Islet of Langerhans (tissue), 1 donor: ENCODE measurements around the gene PDZD8.
"Not testable (repeated sequence)": the region's sequence is repeated elsewhere in the genome, so short reads cannot be mapped to it uniquely, and the experiment has no call there.

ENCODE experiments used
- FAIRE-seq: peaks from one replicate; lab custom pipeline; 2011; peaks lifted over from hg19 to GRCh38; lab: Jason Lieb, UNC

Gene PDZD8

DNA sequence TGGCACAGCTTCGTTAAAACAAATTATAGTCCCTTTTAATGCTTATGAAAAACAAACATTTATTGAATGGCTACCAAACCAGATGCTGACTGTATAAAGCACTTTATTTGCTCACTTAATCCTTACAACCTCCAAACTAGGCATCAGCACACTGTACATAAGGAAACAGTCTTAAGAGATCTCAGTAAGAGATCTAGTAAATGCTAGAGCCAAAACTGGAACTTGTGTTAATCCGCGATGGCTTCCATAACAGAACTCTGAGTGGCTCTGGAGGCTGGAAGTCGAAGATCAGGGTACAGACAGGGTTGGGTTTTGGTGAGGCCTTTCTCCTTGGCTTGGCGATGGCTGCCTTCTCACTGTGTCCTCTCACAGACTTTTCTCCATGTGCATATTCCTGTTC lies 27.0 kb downstream of the PDZD8 start:
- FAIRE-seq, result peak; percentile 51

DNA sequence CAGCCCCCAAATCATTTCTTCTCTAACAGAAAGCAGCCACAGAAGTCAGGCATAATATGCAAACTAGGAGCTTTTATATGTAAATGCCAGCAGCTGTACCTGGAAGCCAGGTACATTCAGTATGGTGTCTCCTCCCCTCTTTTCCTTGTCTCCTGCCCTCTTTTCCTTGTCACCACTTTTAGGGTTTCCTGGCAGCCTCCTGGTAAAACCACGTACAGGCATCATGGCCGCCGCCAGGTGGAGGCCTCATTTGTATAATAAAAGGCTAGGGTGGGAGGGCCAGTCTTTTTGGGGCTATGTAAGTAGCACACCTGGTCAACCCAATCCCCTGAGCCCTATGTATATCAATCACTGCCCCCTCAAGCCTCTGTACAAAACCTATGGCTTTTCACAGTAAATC lies 28.7 kb downstream of the PDZD8 start:
- no peak for FAIRE-seq

DNA sequence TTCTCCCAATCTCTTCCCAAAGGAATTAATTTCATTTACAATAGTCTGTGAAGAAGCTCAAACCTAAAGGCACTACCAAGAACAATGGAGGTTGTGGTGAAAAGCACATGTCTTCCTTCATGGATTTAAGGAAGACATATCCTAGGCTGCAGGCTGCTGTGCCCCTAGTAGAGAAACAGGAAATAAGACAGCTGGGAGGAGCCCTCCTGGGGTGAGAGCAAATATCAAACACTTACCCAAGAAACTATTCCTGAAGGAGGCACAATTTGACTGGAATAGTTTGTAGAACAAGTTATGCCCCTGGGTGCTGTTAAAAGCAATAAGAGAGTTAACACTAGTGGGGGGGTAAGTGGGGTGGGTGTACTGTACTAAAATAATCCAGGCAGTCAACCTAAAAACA lies 30.1 kb downstream of the PDZD8 start:
- FAIRE-seq, result no peak

DNA sequence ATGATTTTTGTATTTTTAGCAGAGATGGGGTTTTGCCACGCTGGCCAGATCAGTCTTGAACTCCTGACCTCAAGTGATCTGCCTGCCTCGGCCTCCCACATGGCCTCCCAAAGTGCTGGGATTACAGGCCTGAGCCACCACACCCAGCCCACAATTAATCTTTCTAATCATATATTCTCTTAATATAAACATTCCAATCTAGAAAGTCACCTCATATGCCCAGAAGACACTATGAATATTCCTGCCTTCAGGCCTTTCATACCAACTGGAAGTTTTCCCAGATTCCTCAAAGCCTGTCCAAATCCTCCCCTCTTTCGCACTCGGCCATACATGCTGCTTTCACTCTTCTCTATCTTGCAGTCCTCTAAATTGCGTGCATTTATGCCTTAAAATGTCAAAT lies 32.6 kb downstream of the PDZD8 start:
- FAIRE-seq, result no peak

DNA sequence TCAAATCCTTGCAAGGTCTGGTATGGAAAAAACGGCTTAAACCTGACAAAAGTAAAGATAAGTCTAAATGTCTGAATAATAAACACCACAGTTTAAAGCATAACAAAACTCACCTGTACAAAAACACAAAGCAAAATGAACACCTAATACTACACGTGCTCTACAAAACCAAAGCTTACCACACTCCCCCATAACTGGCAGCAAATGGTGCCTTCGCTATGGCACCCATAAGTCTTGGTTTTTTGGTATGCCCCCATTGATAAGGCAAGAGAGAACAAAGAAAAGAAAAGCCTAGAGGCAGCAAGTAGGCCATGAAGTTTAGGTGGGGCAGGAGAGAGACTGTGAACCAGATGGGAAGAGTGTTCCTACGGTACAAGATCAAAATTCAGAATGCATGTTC lies 34.2 kb downstream of the PDZD8 start:
- no peak for FAIRE-seq

DNA sequence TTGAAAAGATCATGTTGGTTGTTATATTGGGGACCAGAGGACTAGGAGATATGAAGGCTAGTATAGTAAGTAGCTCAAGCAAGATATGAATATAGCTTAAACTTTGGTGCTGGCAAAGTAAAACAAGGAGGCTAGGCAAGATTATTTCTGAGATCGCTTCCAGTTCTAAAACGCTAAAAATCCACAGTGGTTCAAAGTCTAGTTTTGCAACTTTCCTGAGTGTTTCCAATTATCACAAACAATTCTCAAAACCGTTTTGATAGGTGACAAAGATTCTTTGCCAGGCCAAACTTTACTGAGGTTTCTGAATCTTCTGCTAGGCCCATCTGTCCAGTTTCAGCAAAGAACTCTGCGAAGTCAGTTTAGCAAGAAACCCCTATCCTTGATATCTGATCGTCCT lies 35.3 kb downstream of the PDZD8 start:
- no peak for FAIRE-seq

DNA sequence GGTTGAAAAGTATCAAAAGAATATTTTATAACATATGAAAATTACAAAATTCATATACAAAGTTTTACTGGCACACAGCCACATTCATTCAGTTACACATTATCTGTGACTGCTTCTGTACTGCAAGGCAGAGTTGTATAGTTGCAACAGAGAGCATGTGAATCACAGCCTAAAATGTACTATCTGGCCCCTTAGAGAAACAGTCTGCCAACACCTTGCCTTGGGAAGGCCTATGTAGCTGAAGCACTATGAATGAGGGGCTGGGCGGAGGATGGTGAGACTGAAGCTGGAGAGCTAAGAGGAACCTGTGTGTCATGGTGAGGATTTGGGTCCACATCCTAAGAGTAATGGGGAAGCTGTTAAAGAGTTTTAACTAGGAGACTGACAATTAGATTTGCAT lies 35.7 kb downstream of the PDZD8 start:
- FAIRE-seq, result no peak

DNA sequence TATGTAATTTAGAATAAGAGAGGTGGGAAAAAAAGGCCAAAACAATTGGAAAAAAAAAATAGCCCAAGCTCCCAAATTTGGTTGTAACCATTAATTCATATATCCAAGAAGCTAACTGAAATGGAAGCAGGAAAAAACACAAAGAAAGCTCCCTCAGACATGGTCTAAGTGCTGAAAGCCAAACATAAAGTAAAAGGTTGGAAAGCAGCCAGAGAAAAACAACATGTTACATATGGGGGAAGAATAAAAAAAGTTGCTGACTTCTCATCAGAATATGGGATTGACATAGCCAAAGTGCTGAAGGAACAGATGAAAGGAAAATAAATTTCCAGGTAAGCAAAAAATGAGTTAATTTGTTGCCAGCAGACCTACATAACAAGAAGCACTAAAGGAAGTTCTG lies 40.3 kb downstream of the PDZD8 start:
- FAIRE-seq, result no peak

DNA sequence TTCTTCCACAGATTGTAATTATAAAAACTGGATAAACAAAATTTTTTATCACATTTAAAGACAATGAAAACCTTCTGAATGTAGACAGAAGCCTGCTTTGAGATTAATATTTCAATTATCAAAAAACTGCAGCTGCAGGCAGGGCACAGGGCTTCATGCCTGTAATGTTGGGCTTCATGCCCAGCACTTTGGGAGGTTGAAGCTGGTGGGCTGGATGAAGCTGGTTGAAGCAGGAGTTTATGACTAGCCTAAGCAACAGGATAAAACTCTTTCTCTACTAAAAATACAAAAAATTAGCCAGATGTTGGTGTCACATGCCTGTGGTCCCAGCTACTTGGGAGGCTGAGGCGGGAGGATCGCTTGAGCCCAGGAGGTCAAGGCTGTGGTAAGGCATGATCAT lies 41.2 kb downstream of the PDZD8 start:
- no peak for FAIRE-seq

DNA sequence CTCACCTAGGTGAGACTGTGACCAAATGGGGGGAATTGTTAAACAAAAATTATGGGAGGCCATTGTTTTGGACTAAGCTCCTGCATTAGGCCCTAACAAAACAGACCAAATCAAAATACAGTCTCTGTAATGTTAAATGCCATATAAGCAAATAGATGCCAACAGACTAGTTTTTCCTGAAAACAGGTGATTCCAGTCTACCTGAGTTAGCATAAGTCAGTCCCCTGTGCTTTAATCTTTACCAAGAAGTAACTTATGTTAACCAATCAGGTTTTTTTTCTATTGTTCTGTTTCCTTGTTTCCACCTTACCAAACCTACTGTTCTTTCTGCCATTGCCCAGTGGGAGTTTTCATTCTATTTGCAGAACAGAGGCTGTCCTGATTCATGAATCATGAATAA lies 48.0 kb downstream of the PDZD8 start:
- FAIRE-seq, result no peak

DNA sequence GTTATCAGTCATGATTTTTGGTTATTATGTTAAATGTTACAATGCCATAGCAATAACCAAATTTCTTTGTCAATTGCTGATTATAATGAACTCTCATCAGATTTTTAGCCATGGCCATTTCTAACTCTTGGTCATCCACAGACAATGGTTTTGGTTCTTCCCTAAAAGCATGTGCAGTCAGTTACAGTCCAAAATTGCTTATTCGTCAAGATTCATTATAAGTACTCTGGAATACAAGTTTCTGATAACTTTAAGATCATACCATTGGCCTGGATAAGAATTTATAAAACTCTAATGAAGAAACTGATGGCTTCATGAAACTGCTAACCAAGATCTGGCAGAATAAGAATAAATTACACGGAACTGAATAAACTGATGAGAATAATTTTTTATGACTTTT lies 50.9 kb downstream of the PDZD8 start:
- FAIRE-seq, result no peak

DNA sequence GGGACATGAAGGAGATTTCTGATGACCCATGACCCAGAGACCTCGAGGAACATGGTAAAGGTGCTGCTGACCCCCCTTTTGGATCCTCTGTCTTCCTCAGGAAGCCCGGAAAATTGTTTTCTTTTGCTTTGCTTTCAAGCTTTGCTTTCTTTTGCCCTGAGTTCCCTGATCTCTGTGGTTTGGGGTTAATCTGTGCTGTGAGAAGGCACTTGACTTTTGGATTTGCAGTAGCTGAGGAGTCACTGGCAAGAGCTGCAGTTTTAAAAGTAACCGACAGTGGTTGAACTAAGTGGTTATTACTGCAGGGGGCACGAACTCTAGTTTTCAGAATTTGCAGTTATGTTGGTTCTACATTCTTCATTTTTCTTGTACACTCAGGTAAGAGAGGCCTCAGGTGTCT lies 53.0 kb downstream of the PDZD8 start:
- no peak for FAIRE-seq

DNA sequence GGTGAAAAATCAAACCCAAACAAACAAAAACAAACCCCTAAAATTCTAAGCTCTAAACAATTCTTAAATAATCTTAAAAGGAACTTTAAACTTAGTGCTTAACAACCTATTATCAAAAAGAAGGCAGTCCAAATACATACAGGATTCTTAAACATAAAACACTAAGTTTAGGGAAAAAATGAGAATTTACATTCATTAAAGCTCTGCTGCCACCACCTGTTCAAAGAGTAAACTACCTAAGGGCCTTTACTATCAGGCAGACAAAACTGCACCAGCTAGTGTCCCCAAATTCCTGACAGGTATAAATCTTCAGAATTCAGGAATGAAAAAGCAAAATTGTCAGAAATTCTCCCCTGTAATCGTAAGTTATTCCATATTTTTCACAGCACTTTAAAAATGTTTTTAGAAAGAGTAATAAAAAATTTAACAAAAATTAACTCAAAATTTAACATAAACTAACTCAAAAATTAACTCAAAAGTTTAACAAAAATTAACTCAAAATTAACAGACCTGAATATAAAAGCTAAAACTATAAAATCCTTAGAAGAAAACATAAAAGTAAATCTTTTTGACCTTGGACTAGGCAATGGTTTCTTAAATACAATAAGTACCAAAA lies 55.1 kb downstream of the PDZD8 start:
- FAIRE-seq, result peak; percentile 92

DNA sequence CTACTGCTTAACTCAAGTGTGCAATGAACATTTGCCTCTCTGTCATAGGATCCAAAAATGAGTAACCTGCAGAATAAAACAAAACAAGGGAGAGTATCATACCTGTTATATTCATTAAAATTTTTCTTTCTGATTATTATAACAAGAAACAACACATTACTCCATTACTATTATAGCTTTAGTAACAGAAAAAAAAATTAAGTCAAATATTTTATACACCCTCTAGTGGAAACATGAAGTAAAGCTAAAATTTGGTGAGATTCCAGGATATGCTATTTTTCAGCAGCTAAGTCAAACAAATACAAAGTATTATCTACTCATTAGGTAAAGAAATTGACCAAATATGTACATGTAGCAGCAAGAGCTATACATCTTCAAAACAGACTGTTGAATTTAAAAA lies 56.3 kb downstream of the PDZD8 start:
- FAIRE-seq, result peak; percentile 98

DNA sequence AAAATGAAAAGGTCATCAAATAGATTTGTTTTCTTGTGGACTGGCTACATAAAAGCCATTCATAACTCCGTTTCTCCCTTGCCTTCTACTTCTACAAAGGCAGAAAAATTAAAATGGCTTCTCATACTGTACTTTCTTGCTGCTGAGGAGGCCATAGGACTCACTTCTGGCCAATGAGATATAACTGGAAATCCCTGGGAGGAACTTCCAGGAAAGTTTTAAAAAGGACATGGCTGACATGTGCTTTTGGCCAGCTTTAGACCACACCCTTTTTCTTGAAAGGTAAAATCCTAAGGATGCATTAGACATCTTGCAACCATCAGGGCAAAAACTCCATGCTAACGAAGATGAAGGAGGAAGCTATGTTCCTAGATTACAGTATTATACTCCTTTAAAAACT lies 58.5 kb downstream of the PDZD8 start:
- FAIRE-seq, result no peak

DNA sequence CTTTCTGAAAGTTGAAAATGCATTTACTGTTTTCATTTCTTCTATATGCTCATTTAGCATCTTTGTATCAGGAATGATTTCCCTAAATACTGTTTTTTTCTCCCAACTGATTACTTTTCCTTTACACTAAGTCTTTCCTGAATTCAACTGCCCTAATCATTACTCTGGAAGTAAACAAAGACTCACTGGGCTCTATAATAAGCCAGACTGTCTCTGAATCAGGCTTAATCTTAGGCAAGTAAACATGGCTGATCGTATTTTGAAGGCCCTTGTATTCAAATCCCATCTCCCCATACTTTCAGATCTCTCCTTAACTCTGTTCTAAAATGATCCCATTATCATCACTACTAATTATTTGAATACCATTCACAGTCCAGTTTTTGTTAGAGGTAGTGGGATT lies 61.6 kb downstream of the PDZD8 start:
- no peak for FAIRE-seq

DNA sequence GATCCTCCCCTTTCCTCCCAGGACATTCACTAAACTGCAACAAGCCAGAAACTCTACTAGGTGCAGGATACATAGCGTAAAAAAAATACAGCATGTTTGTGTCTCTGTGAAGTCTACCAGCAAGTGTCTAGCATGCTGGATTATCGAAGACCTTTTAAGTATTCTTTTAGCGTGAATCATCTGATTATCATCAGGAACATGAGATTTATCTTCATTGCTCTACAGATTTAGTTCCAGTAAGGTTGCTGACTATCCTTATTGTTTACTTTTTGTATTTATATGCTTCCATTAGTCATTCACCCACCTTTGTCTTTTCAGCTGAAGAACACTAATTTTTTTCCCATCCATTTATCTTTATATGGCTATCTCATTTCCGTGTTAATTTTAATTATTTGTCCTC lies 62.8 kb downstream of the PDZD8 start:
- no peak for FAIRE-seq

DNA sequence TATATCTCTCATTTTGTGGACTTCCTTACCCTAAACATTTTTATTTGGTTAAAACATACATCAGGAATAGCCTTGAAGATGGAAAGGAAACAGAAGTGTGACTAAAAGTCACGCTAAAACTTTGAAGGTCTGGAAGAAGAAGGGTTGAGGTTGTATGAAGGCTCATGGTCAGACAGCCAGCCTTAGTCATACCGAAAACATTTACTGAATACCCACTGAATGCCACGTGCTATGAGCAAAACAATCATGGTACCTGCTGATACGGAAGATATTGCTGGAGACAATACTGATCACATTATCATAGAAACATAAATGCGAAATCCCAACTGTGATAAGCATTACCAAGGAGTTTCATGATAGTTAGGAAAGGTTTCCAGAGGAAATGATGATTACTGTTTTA lies 64.0 kb downstream of the PDZD8 start:
- no peak for FAIRE-seq

DNA sequence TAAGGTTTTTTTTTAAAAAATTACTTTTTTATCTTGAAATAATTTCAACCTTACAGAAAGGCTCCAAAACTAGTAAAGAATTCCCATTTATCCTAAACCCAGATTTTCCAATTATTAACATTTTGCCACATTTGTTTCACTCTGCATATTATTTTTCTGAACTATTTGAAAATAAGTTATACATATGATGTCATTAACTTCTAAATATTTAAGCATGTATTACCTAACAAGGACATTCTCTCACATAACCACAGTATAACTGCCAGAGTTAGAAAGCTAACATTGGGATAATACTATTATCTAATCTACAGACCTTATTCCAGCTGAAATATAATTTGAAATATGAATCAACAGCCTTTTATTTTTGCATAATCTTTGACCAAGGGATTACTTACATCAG lies 68.6 kb downstream of the PDZD8 start:
- FAIRE-seq, result peak; percentile 49

DNA sequence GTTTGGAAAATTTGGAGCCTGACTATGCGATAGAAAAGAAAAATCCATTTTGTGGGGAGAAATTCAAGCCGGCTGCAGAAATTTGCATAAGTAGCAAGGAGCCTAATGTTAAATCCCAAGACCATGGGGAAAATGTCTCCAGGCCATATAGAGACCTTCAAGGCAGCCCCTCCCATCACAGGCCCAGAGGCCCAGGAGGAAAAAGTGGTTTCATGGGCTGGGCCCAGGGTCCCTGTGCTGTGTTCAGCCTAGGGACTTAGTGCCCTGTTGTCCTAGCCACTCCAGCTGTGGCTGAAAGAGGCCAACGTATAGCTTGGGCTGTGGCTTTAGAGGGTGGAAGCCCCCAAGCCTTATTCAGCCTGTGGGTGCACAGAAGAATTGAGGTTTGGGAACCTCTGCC lies 71.8 kb downstream of the PDZD8 start:
- FAIRE-seq, result not testable (repeated sequence)

DNA sequence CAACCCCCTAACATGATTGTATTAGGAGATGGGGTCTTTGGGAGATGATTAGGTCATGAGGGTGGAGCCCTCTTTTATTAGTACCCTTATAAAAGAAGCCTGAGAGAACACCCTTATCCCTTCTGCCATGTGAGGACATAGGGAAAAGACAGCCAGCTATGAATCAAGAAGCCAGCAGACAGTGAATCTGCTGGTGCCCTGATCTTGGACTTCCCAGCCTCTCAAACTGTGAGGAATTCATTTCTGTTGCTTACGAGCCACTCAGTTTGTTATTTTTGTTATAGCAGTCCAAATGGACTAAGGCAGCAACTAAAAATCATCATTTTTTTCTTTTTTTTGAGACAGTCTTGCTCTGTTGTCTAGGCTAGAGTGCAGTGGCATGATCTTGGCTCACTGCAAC lies 74.6 kb downstream of the PDZD8 start:
- no peak for FAIRE-seq

DNA sequence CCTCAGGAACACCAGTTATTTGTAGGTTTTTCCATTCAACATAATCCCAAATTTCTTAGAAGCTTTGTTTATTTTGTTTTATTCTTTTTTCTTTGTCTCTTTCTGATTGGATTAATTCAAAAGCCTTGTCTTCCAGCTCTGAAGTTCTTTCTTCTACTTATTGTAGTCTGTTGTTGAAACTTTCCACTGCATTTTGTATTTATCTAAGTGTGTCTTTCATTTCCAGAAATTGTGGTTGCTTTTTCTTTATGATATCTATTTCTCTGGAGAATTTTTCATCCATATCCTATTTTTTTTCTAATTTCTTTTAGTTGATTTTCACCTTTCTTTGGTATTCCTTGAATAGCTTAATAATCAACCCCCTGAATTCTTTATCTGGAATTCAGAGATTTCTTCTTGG lies 75.8 kb downstream of the PDZD8 start:
- no peak for FAIRE-seq

DNA sequence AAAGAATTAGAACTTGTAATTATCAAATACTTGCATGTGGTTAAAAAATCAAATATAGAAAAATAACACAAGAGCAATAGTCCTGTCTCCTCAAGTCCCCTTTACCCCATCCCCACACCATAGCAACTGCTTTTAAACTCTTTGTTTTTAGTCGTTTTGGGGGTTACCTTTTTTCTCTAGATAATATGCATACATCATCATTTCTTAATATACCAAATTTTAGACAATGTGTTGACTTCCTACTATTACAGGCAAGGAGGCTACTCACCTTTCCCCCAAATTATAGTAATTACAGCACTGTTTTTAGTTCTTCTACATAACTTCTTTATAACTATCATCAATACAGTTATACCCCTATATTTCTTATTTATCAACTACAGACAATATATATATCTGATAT lies 77.0 kb downstream of the PDZD8 start:
- FAIRE-seq, result no peak

DNA sequence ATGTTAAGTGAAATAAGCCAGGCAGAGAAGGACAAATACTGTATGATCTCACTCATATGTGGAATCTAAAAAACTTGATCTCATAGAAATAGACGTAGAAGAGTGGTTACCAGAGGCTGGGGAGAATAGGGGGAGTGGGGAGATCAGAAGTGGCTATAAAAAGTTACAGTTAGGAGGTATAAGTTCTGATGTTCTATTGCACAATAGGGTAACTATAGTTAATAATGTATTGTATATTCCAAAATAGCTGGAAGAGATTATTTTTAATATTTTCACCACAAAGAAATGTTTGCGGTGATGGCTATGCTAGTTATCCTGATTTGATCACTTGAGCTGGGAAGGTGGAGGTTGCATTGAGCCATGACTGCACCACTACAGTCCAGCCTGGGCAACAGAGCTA lies 80.5 kb downstream of the PDZD8 start:
- no peak for FAIRE-seq

DNA sequence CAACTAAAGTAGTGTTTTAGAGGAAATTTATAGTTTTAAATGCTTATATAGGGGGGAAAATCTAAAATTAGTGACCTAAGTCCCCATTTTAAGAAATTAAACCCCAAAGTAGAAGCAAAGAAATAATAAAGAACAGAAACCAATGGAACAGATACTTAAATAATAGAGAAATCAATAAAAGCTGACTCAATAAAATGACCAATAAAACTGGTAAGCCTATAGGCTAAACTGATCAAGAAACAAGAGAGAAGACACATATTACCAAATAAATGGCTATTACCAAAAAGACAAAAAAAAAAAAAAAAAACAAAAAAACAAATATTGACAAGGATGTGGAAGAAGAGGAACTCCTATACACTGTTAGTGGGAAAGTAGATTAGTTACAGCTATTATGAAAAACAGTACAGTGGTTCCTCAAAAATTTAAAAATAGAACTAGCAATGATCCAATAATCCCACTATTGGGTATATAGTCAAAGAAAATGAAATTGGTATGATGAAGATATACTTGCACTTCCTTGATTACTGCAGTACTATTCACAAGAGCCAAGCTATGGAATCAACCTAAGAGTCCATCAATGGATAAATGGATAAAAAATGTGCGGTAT lies 81.1 kb downstream of the PDZD8 start:
- FAIRE-seq, result peak; percentile 90
